Loucy (cell line): ENCODE data around the gene TSHZ2.

Experiments used
- H2AFZ ChIP-seq: fragments of 200-600 bp; sonication (generic); 2 replicates; pipeline ENCODE4 v1.6.0; 2016; ENCODE audit warnings: antibody characterized with exemption, mild to moderate bottlenecking, low read length, moderate library complexity
- H3F3A ChIP-seq: fragments of 200-600 bp; 2 replicates; pipeline ENCODE4 v1.6.0; 2016; ENCODE audit warnings: antibody characterized with exemption, low read depth, mild to moderate bottlenecking
- H3K27me3 ChIP-seq: fragments of 200-600 bp; sonication (generic); 2 replicates; pipeline ENCODE4 v1.6.1; 2014; ENCODE audit warnings: low read length, mild to moderate bottlenecking; ENCODE audit not compliant: insufficient read depth, poor library complexity, severe bottlenecking
- H3K36me3 ChIP-seq: fragments of 200-600 bp; sonication (generic); 2 replicates; pipeline ENCODE4 v1.6.1; 2016; ENCODE audit warnings: low read length; ENCODE audit not compliant: insufficient read depth
- H3K4me1 ChIP-seq: fragments of 200-600 bp; sonication (generic); 2 replicates; pipeline ENCODE4 v1.5.1; 2014; ENCODE audit warnings: low read length, mild to moderate bottlenecking; ENCODE audit not compliant: insufficient read depth, poor library complexity, severe bottlenecking
- H3K4me2 ChIP-seq: fragments of 200-600 bp; sonication (generic); 2 replicates; pipeline ENCODE4 v1.6.0; 2014; ENCODE audit warnings: antibody characterized with exemption, low read length, low read depth, mild to moderate bottlenecking; ENCODE audit not compliant: poor library complexity, severe bottlenecking
- H3K4me3 ChIP-seq: fragments of 200-600 bp; sonication (generic); 2 replicates; pipeline ENCODE4 v1.5.1; 2014; ENCODE audit warnings: low read length, mild to moderate bottlenecking, mixed read lengths; ENCODE audit not compliant: poor library complexity, severe bottlenecking
- H3K79me2 ChIP-seq: fragments of 200-600 bp; sonication (generic); 2 replicates; pipeline ENCODE4 v1.6.1; 2014; ENCODE audit warnings: low read length; ENCODE audit not compliant: insufficient read depth
- H3K9ac ChIP-seq: fragments of 200-600 bp; sonication (generic); 2 replicates; pipeline ENCODE4 v1.6.0; 2014; ENCODE audit warnings: mild to moderate bottlenecking, low read depth, low read length, moderate library complexity; ENCODE audit not compliant: poor library complexity, severe bottlenecking
- H3K9me2 ChIP-seq: fragments of 200-600 bp; sonication (generic); replicated peaks from 2 replicates; pipeline ENCODE4 v1.6.1; 2016; ENCODE audit warnings: low read depth, low read length, mixed read lengths
- H3K9me3 ChIP-seq: fragments of 200-600 bp; sonication (generic); 2 replicates; pipeline ENCODE4 v1.6.1; 2014; ENCODE audit warnings: mild to moderate bottlenecking, antibody characterized with exemption, low read length, low read depth; ENCODE audit not compliant: insufficient read depth
- H4K20me1 ChIP-seq: fragments of 200-600 bp; sonication (generic); 2 replicates; pipeline ENCODE4 v1.6.0; 2014; ENCODE audit warnings: antibody characterized with exemption, low read length, mild to moderate bottlenecking; ENCODE audit not compliant: insufficient read depth, poor library complexity, severe bottlenecking
- CTCF ChIP-seq: fragments of 200-600 bp; sonication (generic); conservative IDR thresholded peaks from 2 replicates; pipeline ENCODE4 v1.5.1; 2014; ENCODE audit warnings: mild to moderate bottlenecking, antibody characterized with exemption, low read length
- EZH2phosphoT487 ChIP-seq: fragments of 200-600 bp; IDR thresholded peaks from 2 replicates; pipeline ENCODE4 v1.6.1; 2018; ENCODE audit warnings: antibody characterized with exemption, mild to moderate bottlenecking, moderate library complexity, borderline replicate concordance

TSHZ2 gene

GRCh38 chr20:53133125-53133524, 161.0 kb downstream of the TSHZ2 start:
- TF ChIP-seq EZH2phosphoT487 (no peak), CTCF (no peak)
- H3K9me3 ChIP-seq: no peaks in the 10 kb centered on the region

GRCh38 chr20:53133628-53134027, 161.5 kb downstream of the TSHZ2 start:
- Histone ChIP-seq H3F3A (no peaks in the 10 kb centered on the region), H3K36me3 (no peaks in the 10 kb centered on the region), H3K9me3 (no peaks in the 10 kb centered on the region), H3K4me3 (no peak overlapping the region), H2AFZ (no peak overlapping the region), H3K9ac (no peak overlapping the region), H3K4me2 (no peak overlapping the region), H3K4me1 (no peaks in the 10 kb centered on the region), H4K20me1 (no peaks in the 10 kb centered on the region), H3K9me2 (no peaks in the 10 kb centered on the region), H3K27me3 (no peaks in the 10 kb centered on the region), H3K79me2 (no peaks in the 10 kb centered on the region)
- TF ChIP-seq EZH2phosphoT487 (no peak), CTCF (no peak)

More at GRCh38 chr20:53133125-53133524, 161.0 kb downstream of the TSHZ2 start:
- no peaks in the 10 kb centered on the region for H3K27me3 ChIP-seq
- no peaks in the 10 kb centered on the region for H3K9me2 ChIP-seq
- H3K9ac ChIP-seq: no peak overlapping the region
- H3K36me3 ChIP-seq: no peaks in the 10 kb centered on the region
- no peak overlapping the region for H3K4me2 ChIP-seq
- H3K4me1 ChIP-seq: no peaks in the 10 kb centered on the region
- no peak overlapping the region for H3K4me3 ChIP-seq
- H2AFZ ChIP-seq: no peak overlapping the region
- H3K79me2 ChIP-seq: no peaks in the 10 kb centered on the region
- H4K20me1 ChIP-seq: no peaks in the 10 kb centered on the region
- H3F3A ChIP-seq: no peaks in the 10 kb centered on the region

GRCh38 chr20:53136473-53136872, 164.3 kb downstream of the TSHZ2 start:
- Histone ChIP-seq H3K27me3 (no peaks in the 10 kb centered on the region), H3K4me2 (no peak overlapping the region), H3K4me3 (no peak overlapping the region), H4K20me1 (no peaks in the 10 kb centered on the region), H3K4me1 (no peaks in the 10 kb centered on the region), H2AFZ (no peak overlapping the region), H3K79me2 (no peaks in the 10 kb centered on the region), H3K36me3 (no peaks in the 10 kb centered on the region), H3K9ac (no peak overlapping the region), H3K9me3 (no peaks in the 10 kb centered on the region), H3K9me2 (no peaks in the 10 kb centered on the region), H3F3A (no peaks in the 10 kb centered on the region)
- TF ChIP-seq CTCF: no peak
- TF ChIP-seq EZH2phosphoT487: no peak
